Lower lobe of right lung (tissue), 2 donors: Measurements from ENCODE around the gene ANKRD44. TPM values are rescaled to one million over a fixed set of nuclear protein-coding genes. Genes with fewer than 3 reads are reported as not detected.

Experiments used
- ATAC-seq, 2 donors: fragments of 200-7000 bp; cut with Tn5 transposase; one replicate each; pipeline ENCODE4 v1.9.1; 2020 to 2022; ENCODE audit warnings: mild to moderate bottlenecking in 2 of 2, moderate library complexity in 2 of 2
- DNase-seq: peaks from one replicate; pipeline ENCODE4 v3.0.0-alpha.2; 2020
- H3K27ac ChIP-seq: fragments of 200-600 bp; one replicate; pipeline ENCODE4 v1.8.0; 2022
- H3K27me3 ChIP-seq: fragments of 200-600 bp; one replicate; pipeline ENCODE4 v1.8.0; 2022; ENCODE audit warnings: low read depth
- H3K36me3 ChIP-seq: fragments of 200-600 bp; one replicate; pipeline ENCODE4 v1.8.0; 2022; ENCODE audit warnings: mild to moderate bottlenecking
- H3K4me1 ChIP-seq: fragments of 200-600 bp; one replicate; pipeline ENCODE4 v1.8.0; 2022
- H3K4me3 ChIP-seq: fragments of 200-600 bp; one replicate; pipeline ENCODE4 v1.8.0; 2022; ENCODE audit warnings: mild to moderate bottlenecking
- H3K9me3 ChIP-seq: fragments of 200-600 bp; one replicate; pipeline ENCODE4 v1.8.0; 2022
- CTCF ChIP-seq: fragments of 200-600 bp; IDR thresholded peaks from one replicate; pipeline ENCODE4 v1.8.0; 2022; ENCODE audit warnings: antibody characterized with exemption, mild to moderate bottlenecking
- intact Hi-C: fragments of 100-400 bp; cut with DNase I; formaldehyde crosslinking; loops from one replicate; pipeline ENCODE4 v1.11.0; 2022
- total RNA-seq: library from RNA; stranded (reverse); fragmentation: NEBNext Ultra II Directional; extraction: Animal tissue kit (Norgen Biotek cat#: 25700); gene quantifications from one replicate; pipeline ENCODE4 v1.2.1, GENCODE V29; 2021
- donor health status: DM: no; HTN: yes; CAD: no; lungs with severe emphysema.

ANKRD44 gene
- total RNA-seq, 1 donor from 2014 or later = 58.7 TPM

GRCh38 chr2:197079414-197079813, 231.2 kb downstream of the ANKRD44 start:
- Histone ChIP-seq H3K4me3 (no peak overlapping the region), H3K36me3 (peaks cover 67% of the 10 kb centered on the region), H3K27me3 (no peaks in the 10 kb centered on the region), H3K4me1 (peaks cover 18% of the 10 kb centered on the region), H3K9me3 (no peaks in the 10 kb centered on the region), H3K27ac (no peak overlapping the region)
- TF ChIP-seq CTCF = no peak
- intact Hi-C loops = no loop called here
- DNase-seq = no peak
- peak; percentile 54 to 65 for ATAC-seq

GRCh38 chr2:197078535-197078934, 232.0 kb downstream of the ANKRD44 start:
- H3K27ac ChIP-seq = no peak overlapping the region
- H3K36me3 ChIP-seq = peaks cover 61% of the 10 kb centered on the region

DNA sequence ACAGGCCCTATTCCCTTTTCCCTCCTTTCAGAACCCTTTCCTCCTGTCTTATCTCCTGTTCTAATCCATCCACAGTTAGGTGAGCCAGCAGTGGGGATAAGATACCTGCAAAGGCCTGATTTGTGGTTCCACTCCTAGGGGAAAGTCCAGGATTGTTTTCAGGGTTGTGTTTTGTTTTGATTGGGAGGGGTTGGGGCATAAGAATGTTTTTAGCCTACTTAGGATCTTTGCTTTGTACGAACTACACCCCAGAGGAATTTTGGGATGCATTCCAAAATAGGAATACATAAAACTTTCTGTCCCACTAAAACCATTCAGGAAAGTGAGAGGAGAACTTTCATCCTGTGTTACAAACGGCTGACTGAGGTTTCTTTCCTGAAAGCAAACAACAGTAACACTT, 233.2 kb downstream of the ANKRD44 start:
- DNase-seq = no peak
- H3K27me3 ChIP-seq = no peaks in the 10 kb centered on the region
- no peaks in the 10 kb centered on the region for H3K9me3 ChIP-seq
- peaks cover 49% of the 10 kb centered on the region for H3K36me3 ChIP-seq
- H3K4me3 ChIP-seq = no peak overlapping the region
- no peak overlapping the region for H3K27ac ChIP-seq
- peaks cover 18% of the 10 kb centered on the region for H3K4me1 ChIP-seq
- no peak for TF ChIP-seq CTCF
- peak; percentile 51 to 58 for ATAC-seq
- intact Hi-C loops = no loop called here

More at GRCh38 chr2:197078535-197078934, 232.0 kb downstream of the ANKRD44 start:
- ATAC-seq = no peak
- intact Hi-C loops = no loop called here
- no peak for DNase-seq
- peaks cover 18% of the 10 kb centered on the region for H3K4me1 ChIP-seq
- TF ChIP-seq CTCF = no peak
- no peaks in the 10 kb centered on the region for H3K9me3 ChIP-seq
- H3K27me3 ChIP-seq = no peaks in the 10 kb centered on the region
- no peak overlapping the region for H3K4me3 ChIP-seq

- no peak overlapping the region for H3K27ac ChIP-seq
- peaks cover 18% of the 10 kb centered on the region for H3K4me1 ChIP-seq
- H3K36me3 ChIP-seq = peaks cover 47% of the 10 kb centered on the region
- no peaks in the 10 kb centered on the region for H3K27me3 ChIP-seq
- no peak for TF ChIP-seq CTCF
- ATAC-seq (no peak), DNase-seq (no peak)
- intact Hi-C loops = no loop called here
- H3K4me3 ChIP-seq = no peak overlapping the region
- H3K9me3 ChIP-seq = no peaks in the 10 kb centered on the region
Observed at GRCh38 chr2:197076652-197077051, 233.9 kb downstream of the ANKRD44 start.

DNA sequence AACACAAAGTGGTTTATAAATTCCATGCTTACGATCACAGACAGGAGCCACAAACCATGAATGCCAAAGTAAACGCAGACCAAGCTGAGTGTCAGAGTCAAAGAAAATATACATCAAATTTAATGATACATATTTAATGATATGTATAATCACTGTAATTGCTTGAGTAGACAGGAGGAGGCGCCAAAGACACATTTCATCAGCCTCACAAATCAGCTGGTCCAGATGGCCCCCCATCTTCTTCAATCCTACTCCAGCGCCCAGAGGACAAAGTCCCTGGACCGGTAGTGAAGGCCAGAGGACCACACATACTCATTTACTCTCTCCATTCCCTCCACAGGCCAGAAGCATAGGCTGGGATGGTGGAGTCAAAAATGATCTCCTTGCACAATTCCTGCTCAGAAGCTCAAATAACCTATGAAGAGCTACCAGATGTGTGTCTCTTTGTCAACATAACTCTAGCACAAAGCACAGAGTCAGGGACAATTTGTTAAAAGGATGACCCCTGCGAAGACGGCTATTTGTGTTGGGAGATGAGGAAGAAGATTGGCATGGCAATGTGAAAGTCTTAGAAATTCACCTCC, 234.7 kb downstream of the ANKRD44 start:
- no peak for DNase-seq
- H3K4me3 ChIP-seq = no peak overlapping the region
- no peak overlapping the region for H3K27ac ChIP-seq
- peak; percentile 27 for TF ChIP-seq CTCF
- intact Hi-C loops = no loop called here
- no peaks in the 10 kb centered on the region for H3K27me3 ChIP-seq
- H3K9me3 ChIP-seq = no peaks in the 10 kb centered on the region
- no peak for ATAC-seq
- H3K4me1 ChIP-seq = peaks cover 17% of the 10 kb centered on the region
- H3K36me3 ChIP-seq = peaks cover 39% of the 10 kb centered on the region
